ENCODE results near the gene PCK1.

DNA sequence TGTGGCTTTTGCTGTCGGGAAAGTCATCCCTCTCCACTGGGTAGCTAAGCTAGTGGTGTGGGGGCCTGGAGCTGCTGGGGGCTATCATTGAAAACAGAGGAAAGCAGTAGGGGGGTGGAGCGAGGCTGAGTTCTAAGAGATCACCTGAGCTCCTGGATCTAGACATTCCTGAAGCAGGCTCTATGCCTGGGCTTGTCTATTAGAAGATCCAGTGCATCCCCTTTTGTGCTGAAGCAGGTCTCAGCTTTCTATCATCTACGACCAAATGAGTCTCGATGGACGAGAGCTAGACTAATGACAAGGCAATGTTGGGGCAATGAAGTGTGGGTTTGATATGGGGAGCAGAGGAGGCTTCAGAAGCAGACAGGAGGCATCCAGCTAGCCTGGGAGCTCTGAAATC, 40.8 kb downstream of the PCK1 start:
- TF ChIP-seq, protein P1, sequence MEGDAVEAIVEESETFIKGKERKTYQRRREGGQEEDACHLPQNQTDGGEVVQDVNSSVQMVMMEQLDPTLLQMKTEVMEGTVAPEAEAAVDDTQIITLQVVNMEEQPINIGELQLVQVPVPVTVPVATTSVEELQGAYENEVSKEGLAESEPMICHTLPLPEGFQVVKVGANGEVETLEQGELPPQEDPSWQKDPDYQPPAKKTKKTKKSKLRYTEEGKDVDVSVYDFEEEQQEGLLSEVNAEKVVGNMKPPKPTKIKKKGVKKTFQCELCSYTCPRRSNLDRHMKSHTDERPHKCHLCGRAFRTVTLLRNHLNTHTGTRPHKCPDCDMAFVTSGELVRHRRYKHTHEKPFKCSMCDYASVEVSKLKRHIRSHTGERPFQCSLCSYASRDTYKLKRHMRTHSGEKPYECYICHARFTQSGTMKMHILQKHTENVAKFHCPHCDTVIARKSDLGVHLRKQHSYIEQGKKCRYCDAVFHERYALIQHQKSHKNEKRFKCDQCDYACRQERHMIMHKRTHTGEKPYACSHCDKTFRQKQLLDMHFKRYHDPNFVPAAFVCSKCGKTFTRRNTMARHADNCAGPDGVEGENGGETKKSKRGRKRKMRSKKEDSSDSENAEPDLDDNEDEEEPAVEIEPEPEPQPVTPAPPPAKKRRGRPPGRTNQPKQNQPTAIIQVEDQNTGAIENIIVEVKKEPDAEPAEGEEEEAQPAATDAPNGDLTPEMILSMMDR (IDR thresholded peaks at IDR 0.05; ENCODE audit: low read depth, low read length) = no peak
- no peak for TF ChIP-seq EZH2phosphoT487 (IDR thresholded peaks at IDR 0.05; ENCODE audit: low read depth)

Data from OCI-LY3 (cell line).